GM12891 (cell line): ENCODE results near the gene TCN1.
"Not testable (repeated sequence)": the region's sequence is repeated elsewhere in the genome, so short reads cannot be mapped to it uniquely, and the experiment has no call there.

Source experiments
- DNase-seq: peaks from one replicate; pipeline ENCODE4 v3.0.0; 2011; ENCODE audit warnings: low spot score; ENCODE audit not compliant: insufficient read length
- FAIRE-seq: peaks from 2 replicates; lab custom pipeline; 2011; peaks lifted over from hg19 to GRCh38; lab: Jason Lieb, UNC
- PAX5 ChIP-seq: IDR thresholded peaks from 2 replicates; pipeline ENCODE4 v1.6.1; 2011; ENCODE audit warnings: low read length, moderate library complexity, mild to moderate bottlenecking; ENCODE audit not compliant: insufficient read depth, severe bottlenecking
- POLR2A ChIP-seq: IDR thresholded peaks from 2 replicates; pipeline ENCODE4 v1.6.1; 2011; ENCODE audit warnings: low read depth, low read length, control low read depth
- POLR2AphosphoS5 ChIP-seq: IDR thresholded peaks from 2 replicates; pipeline ENCODE4 v1.6.1; 2011; ENCODE audit warnings: low read depth, low read length, control low read depth
- POU2F2 ChIP-seq: IDR thresholded peaks from 2 replicates; pipeline ENCODE4 v1.6.1; 2011; ENCODE audit warnings: low read depth, mild to moderate bottlenecking, control low read depth, low read length, moderate library complexity
- SPI1 ChIP-seq: IDR thresholded peaks from 2 replicates; pipeline ENCODE4 v1.6.1; 2011; ENCODE audit warnings: low read depth, low read length, control low read depth
- TAF1 ChIP-seq: IDR thresholded peaks from 2 replicates; pipeline ENCODE4 v1.6.1; 2011; ENCODE audit warnings: low read depth, low read length, control low read depth

Gene TCN1

DNA sequence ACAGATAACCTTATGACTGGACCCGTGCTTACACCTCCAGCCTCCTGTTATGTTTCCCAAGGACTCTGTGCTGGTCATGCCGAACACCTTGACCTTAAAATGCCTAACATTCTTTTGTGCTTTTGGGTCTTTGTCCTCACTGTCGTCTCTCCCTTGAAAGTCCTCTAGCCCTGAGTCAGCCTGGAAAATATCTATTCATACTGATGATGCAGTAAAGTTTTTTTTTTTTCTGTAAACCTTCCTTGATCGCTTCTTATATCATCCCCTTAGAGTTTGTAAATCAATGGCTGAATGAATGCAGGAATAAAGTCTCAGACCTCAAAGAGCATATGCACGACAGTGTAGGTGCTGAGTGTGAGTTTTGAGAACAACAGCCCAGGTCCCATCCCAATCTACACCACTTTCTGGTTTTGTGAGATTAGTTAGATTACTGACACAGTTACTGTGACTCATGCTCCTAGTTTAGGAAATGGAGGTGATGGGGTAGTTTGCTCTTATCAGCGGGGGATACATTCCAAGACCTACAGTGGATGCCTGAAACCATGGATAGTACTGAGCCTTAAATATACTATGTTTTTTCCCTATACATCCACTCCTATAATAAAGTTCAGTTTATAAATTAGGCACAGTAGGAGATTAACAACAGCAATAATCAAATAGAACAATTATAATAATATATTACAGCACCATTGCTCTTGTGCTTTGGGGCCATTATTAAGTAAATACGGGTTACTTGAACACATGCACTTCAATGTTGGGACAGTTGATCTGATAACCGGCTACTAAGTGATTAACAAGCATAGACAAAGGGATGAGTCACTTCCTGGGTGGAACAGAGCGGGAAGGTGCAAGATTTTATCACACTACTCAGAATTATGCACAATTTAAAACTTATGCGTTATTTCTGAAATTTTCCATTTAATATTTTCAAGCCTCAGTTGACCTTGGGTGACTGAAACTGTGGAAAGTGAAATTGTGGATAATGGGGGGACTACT lies 8.6 kb downstream of the TCN1 start:
- no peak for TF ChIP-seq POU2F2
- no peak for TF ChIP-seq SPI1
- TF ChIP-seq POLR2A = no peak
- no peak for TF ChIP-seq POLR2AphosphoS5
- TF ChIP-seq PAX5 = no peak
- TF ChIP-seq TAF1 = no peak
- FAIRE-seq (no peak), DNase-seq (no peak)

DNA sequence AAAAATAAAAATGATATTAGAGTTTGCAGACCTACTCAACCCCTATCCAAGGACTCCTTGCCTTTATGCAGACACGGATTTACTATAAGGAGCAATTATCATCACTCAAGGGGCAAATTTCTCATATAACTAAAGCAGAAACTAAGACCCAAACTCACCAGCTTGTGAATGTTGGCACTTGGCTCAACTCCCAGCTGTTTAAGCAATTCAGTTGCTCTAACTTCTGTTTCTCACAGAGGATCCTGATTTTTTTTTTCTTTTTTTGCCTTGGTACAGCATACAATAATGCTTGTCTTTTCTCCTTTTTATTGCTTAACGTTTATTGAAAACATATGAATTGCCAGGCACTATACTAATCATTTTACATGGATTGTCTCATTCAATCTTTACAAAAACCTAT lies 11.4 kb downstream of the TCN1 start:
- TF ChIP-seq SPI1 (no peak), POLR2A (no peak), POLR2AphosphoS5 (no peak), TAF1 (no peak), POU2F2 (no peak), PAX5 (no peak)

DNA sequence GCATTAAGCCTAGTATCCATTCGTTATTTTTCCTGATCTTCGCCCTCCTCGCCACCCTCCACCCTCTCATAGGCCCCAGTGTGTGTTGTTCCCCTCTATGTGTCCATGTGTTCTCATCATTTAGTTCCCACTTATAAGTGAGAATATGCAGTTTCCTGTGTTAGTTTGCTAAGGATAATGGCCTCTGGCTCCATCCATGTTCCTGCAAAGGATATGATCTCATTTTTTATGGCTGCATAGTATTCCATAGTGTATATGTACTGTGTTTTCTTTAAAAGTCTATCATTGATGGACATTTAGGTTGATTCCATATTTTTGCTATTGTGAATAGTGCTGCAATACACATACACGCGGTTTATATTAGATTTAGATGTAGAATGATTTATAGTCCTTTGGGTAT lies 14.9 kb downstream of the TCN1 start:
- not testable (repeated sequence) for DNase-seq, FAIRE-seq

More for the DNA sequence above, 11.4 kb downstream of the TCN1 start:
- no peak for FAIRE-seq
- DNase-seq = no peak

GRCh38 chr11:59849551-59849950 lies 16.7 kb downstream of the TCN1 start:
- not testable (repeated sequence) for DNase-seq, FAIRE-seq

DNA sequence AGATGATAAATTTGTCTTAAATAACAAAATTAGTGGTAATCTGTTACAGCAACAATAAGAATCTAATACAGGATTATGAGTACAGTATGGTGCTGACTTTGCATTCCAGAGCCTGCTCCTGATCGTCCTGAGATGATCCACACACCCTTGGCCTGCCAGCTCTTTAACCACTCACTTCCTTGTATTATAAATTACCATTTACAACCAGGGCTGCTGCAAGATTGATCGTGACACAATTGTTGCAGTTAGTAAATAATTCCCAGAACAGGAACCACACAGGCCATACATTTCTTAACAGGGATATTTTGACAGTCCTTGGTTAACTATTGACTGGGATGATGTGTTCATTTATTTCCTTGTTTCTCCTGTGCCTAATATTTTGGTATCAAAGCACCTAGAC lies 17.2 kb downstream of the TCN1 start:
- TF ChIP-seq PAX5 (no peak), TAF1 (no peak), POU2F2 (no peak)
- no peak for DNase-seq
- FAIRE-seq = no peak

GRCh38 chr11:59848439-59848838 lies 17.8 kb downstream of the TCN1 start:
- not testable (repeated sequence) for FAIRE-seq, DNase-seq

DNA sequence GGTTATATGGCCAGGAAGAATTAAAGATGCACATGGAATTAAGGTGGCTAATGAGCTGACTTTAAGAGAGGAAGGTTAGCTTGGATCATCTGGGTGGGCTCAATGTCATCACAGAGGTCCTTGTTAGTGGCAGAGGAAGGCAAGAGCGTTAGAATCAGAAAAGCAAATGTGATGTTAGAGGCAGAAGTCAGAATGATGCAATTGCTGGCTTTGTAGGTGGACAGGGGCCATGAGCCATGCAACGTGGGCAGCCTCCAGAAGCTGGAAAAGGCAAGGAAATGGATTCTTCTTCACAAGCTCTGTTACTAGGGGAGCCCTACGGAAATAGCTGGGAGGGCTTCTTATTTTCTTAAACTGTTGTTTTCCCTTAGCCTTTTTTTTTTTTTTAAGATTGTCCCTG lies 18.7 kb downstream of the TCN1 start:
- TF ChIP-seq POU2F2 (no peak), PAX5 (no peak), TAF1 (no peak)
- FAIRE-seq (no peak), DNase-seq (no peak)

GRCh38 chr11:59846556-59846955 lies 19.7 kb downstream of the TCN1 start:
- TF ChIP-seq PAX5 = no peak
- no peak for TF ChIP-seq TAF1
- TF ChIP-seq POU2F2 = no peak
- TF ChIP-seq SPI1 = no peak
- no peak for TF ChIP-seq POLR2AphosphoS5
- no peak for TF ChIP-seq POLR2A
- DNase-seq (no peak), FAIRE-seq (no peak)

- FAIRE-seq = no peak
- TF ChIP-seq SPI1 = no peak
- TF ChIP-seq PAX5 = no peak
- TF ChIP-seq POU2F2 = no peak
- TF ChIP-seq POLR2AphosphoS5 = no peak
- TF ChIP-seq TAF1 = no peak
- TF ChIP-seq POLR2A = no peak
- DNase-seq = no peak
These were observed 20.9 kb downstream of the TCN1 start, which contains the start of gene CBLIF for GRCh38 chr11:59845399-59845798. Gene CBLIF, minus strand, starts transcription at chr11:59845499. Its CDS starts 46 bp downstream, at chr11:59845453.

DNA sequence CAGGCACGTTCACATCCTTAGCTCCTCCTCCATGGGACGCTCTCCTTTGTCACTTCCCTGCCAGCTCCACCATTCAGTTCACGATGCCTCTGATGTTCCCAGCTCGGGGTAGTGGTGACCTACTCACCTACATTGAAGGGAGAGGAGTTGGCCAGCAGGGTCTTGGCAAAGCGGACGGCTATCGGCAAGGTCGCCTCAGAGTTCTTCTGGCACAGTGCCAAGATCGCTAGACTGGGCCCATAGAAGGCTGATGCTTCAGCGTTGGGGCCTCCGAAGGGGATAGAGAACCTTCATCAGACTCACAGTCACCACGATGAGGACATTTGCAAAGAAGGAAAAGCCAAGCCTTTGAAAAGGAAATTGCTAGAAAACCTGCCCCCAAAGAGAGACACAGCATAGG lies 24.0 kb downstream of the TCN1 start:
- no peak for DNase-seq
- FAIRE-seq = no peak
- TF ChIP-seq POLR2A = no peak
- no peak for TF ChIP-seq POLR2AphosphoS5
- no peak for TF ChIP-seq PAX5
- TF ChIP-seq TAF1 = no peak
- no peak for TF ChIP-seq POU2F2
- no peak for TF ChIP-seq SPI1
